HL-60 (cell line): Measurements from ENCODE around the gene SMIM36.

Experiments used
- DNase-seq, 2 experiments: peaks; one replicate each; pipeline ENCODE4 v3.0.0-alpha.2; 2010 to 2020; ENCODE audit warnings: low read depth in 1 of 2, low spot score in 1 of 2
- H3K27ac ChIP-seq: fragments of 250-450 bp; sonication (Bioruptor Pico); replicated peaks from 2 replicates; pipeline ENCODE4 v1.5.1; 2020; ENCODE audit warnings: mild to moderate bottlenecking, moderate library complexity
- H3K27me3 ChIP-seq: fragments of 250-450 bp; sonication (Bioruptor Pico); 2 replicates; pipeline ENCODE4 v1.5.1; 2021; ENCODE audit warnings: mild to moderate bottlenecking, moderate library complexity; ENCODE audit not compliant: insufficient read depth, poor library complexity, severe bottlenecking
- H3K4me3 ChIP-seq: replicated peaks from 2 replicates; pipeline ENCODE4 v1.5.1; 2011; ENCODE audit warnings: mild to moderate bottlenecking, control low read depth, low read length; ENCODE audit not compliant: insufficient read depth
- CTCF ChIP-seq: IDR thresholded peaks from one replicate; pipeline ENCODE4 v1.5.1; 2011; ENCODE audit warnings: low read length, control low read depth, inconsistent platforms; ENCODE audit not compliant: insufficient read depth
- GABPA ChIP-seq: IDR thresholded peaks from 2 replicates; pipeline ENCODE4 v1.6.1; 2012; ENCODE audit warnings: low read depth
- POLR2AphosphoS5 ChIP-seq: IDR thresholded peaks from 2 replicates; pipeline ENCODE4 v1.6.1; 2012; ENCODE audit warnings: low read depth
- REST ChIP-seq: IDR thresholded peaks from 2 replicates; pipeline ENCODE4 v1.6.1; 2012; ENCODE audit warnings: low read depth; ENCODE audit not compliant: insufficient replicate concordance
- SPI1 ChIP-seq: IDR thresholded peaks from 2 replicates; pipeline ENCODE4 v1.6.1; 2012; ENCODE audit warnings: low read depth, mild to moderate bottlenecking, borderline replicate concordance

SMIM36 gene

GRCh38 chr17:55440391-55440790 is 70.9 kb downstream of the SMIM36 start:
- no peak overlapping the region for H3K27ac ChIP-seq
- H3K4me3 ChIP-seq = no peak overlapping the region
- H3K27me3 ChIP-seq = no peaks in the 10 kb centered on the region
- no peak for DNase-seq
- TF ChIP-seq SPI1 = no peak
- TF ChIP-seq GABPA = no peak
- TF ChIP-seq POLR2AphosphoS5 = no peak
- TF ChIP-seq CTCF = no peak
- TF ChIP-seq REST = no peak

- TF ChIP-seq REST = peak; percentile 43
- TF ChIP-seq SPI1 = peak; percentile 11; the same call in 1 of the 2 replicates
- no peak for TF ChIP-seq POLR2AphosphoS5
- DNase-seq = peak in 1 of 2 experiments; percentile 10
- Histone ChIP-seq H3K27ac (no peak overlapping the region), H3K4me3 (no peak overlapping the region), H3K27me3 (no peaks in the 10 kb centered on the region)
Measured at GRCh38 chr17:55437159-55437605, 74.1 kb downstream of the SMIM36 start.

GRCh38 chr17:55436224-55437158 is 74.8 kb downstream of the SMIM36 start:
- Histone ChIP-seq H3K27me3 (no peaks in the 10 kb centered on the region), H3K27ac (no peak overlapping the region), H3K4me3 (no peak overlapping the region)
- DNase-seq = no peak
- no peak for TF ChIP-seq POLR2AphosphoS5
- TF ChIP-seq CTCF = no peak
- no peak for TF ChIP-seq REST
- no peak for TF ChIP-seq GABPA
- no peak for TF ChIP-seq SPI1
